ENCODE results near the gene AGBL4.

Gene AGBL4

GRCh38 chr1:48936436-48936835 is 1087.3 kb downstream of the AGBL4 start:
- DNase-seq = no peak

DNA sequence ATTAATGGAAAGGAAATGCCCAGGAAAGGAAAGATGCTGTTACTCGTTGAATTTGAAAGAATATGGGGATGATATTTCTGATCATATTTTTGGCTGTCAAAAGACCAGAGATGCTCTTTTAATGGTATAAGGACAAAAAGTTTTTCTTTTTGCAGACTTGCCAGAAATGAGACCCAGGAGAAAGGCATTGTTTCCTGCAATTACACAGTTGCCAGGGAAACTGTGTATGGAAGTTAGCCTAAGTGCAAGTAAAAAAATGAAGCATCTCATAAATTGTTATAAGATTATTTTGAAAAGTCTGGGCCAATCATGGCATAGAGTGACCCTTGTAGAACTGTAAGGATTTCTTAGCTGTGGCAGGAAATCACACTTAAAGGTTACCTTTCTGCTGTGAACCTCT is 1091.4 kb downstream of the AGBL4 start:
- DNase-seq = no peak

GRCh38 chr1:48931506-48932192 is 1092.1 kb downstream of the AGBL4 start:
- no peak for DNase-seq

DNA sequence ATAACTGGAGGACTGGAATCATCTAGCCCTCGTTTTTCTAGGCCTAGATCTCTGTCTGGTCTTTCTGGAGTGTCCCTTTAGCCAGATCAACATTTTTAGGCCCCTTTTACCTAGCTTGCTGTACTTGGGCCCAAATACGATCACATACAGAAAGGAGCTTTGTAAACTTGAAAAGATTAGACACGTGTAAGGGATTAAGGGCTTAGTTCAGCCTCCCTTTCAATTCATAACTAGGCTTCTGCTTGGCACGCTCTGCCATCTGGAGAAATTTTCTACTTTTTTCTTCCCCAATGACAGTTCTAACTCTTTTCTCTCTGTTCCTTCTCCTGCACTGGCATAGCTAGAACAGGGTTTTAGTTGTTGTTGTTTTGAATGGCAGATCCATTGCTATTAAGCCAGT is 1093.7 kb downstream of the AGBL4 start:
- DNase-seq = no peak

DNA sequence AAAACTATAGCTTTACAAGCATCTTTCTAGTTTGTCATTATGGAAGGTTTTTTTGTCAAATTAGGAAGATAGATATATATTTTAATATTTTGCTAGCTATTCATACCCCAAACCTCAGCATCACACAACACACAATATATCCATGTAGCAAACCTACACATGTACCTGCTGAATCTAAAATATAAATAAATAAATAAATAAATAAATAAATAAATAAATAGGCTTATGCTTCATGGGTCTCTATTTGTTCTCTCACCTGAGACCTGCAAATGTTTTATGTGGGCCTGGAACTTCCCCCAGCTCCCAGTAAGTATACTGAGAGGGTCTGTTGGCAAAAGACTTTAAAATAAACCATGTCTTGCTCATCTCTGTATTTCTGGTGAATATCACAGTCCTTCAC is 1099.7 kb downstream of the AGBL4 start:
- DNase-seq = no peak

DNA sequence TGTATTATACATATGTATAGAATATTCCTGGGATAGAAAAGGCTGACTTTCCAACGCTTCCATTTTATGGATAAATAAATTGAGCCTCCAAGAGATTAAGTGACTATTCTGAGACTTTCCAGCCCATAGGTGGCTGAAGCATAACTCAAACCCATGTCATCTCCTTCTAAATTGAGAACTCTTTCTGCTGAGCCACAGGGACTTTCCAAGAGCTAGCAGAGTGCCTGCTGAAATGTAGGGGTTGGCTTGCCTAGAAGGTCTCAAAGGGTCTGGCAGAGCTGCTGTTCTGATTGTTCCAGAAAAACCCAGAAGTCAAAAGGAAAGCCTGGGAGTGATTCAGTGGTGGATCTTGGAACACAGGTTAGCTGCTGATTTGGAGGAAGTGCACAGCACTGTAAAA is 1100.6 kb downstream of the AGBL4 start:
- DNase-seq = no peak

- no peak for DNase-seq
Observed at GRCh38 chr1:48920851-48921250, 1102.9 kb downstream of the AGBL4 start.

DNA sequence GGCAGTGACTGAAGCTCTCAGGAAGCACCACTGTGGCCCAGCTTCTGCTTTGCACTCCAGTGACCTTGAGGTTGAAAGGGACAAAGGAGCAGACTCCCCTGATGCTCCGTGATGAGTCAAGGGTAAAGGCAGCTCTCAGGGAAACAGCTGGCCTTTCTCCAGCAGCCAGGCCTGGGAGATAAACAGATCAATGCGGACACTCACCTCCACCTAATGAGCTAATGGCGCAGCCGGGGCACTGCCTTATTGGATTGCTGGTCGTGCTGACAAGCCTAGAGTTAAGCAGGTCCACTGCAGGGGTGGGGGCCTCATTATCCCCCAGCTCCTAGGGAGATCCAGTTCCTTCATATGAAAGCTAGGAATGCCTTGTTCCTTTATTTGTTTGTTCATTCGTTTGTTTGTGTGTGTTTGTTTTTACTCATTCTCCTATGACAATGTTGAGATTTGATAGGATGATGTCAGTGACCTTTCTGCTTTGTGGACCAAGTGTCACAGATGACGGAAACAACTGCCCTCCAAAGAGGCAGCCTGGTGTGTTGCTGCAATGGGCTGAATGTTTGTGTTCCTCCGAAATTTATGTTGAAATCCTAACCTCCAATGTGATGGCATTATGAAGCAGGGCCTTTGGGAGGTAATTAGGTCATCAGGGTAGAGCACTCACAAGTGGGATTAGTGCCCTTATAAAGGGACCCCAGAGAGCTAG is 1105.7 kb downstream of the AGBL4 start:
- DNase-seq = peak; percentile 11

- no peak for DNase-seq
Observed at GRCh38 chr1:48917070-48917454, 1106.7 kb downstream of the AGBL4 start.

- peak; percentile 23 for DNase-seq
Observed at GRCh38 chr1:48916130-48917069, 1107.4 kb downstream of the AGBL4 start.

- DNase-seq = no peak
Observed at GRCh38 chr1:48908606-48909005, 1115.1 kb downstream of the AGBL4 start.

DNA sequence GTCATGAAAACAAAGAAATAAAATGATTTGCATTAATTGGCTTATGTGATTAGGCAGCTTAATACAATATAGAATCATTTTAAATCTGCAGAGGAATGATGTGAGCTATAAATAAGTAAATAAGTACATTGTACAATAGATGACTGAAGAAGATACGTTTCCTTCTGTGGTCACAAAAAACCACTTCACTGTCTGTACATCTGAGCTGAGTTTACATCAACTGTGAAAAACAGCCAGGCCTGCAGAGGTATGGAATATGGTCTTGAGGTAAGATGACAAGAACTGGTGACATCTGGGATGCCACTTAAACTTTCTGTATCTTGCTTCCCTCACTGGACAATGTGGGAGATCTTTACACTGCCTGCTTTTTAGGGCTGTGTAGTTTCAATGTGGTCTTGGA is 1117.0 kb downstream of the AGBL4 start:
- DNase-seq = no peak

GRCh38 chr1:48906164-48906563 is 1117.6 kb downstream of the AGBL4 start:
- DNase-seq = no peak

DNA sequence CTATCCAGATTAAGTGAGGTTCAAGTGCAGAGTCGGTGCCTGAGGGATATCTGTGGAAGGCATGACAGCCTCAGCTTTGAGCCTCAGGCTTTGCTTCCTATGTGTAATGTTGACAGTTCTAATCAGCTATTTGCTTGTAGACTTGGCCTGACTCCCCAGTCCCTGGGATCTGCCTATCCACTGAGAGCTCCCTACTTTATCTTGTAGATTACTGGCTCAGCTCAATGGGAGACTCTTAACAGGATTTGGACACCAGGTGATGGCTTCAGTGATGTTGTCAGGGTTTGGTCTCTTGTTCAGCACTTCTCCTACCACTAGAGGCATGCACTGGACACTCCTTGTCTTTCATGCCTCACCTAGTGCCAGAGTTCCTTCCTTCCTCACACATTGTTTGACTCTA is 1120.5 kb downstream of the AGBL4 start:
- DNase-seq = no peak

- DNase-seq = no peak
Observed at GRCh38 chr1:48898894-48899293, 1124.9 kb downstream of the AGBL4 start.

DNA sequence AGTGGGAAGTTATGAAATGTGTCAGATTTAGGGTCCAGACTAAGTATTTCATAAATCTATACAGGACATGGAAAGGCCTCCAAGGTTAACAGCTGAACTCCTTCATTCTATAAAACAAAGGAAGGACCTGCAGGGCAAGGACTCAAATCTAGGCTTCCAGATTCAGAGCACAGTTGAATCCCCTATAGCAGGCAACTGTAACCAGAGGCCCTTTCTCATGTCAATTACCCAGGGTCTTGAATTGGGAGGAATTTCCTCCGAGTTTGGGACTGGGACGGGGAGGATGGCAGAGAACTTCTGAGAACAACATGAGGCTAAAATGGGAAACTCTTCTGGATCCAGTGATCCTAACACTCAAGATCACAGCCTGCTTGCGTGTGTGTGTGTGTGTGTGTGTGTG is 1134.1 kb downstream of the AGBL4 start:
- no peak for DNase-seq

DNA sequence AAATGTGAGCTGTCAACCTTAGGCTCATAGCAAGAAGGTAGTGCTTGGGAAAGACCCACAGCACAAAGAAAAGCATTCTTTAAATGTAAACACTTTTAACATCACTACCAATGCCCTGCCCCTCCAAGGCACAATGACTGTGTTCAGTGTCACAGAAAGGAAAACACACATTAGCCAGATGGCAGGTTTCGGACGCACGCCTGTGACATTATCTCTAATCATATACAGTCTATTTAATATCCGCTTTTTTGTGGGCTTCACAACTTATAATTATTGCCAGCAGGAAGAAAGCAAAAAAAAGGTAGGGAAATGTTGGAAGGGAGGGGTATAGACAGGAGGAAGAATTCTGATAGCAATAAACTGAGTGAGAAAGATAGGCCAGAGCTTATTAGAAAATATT is 1134.7 kb downstream of the AGBL4 start:
- DNase-seq = no peak

DNA sequence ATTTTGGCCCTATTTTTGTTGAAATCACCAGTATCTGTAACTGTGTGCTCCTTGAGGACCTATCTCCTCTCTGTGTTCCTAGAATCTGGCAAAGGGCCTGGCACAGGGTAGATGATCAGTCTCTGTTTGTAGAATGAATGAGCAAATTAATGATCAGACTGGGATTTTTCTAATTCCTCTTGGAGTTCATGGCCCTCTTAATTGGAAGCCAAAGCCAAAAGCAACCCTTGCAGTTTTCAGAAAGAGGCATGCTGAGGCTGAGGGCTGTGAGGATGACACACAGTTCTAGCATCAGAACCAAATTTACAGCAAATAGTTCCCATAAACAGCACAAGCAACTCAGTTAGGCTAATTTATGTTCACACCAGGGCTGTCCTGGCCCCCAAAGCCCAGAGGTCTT is 1136.0 kb downstream of the AGBL4 start:
- DNase-seq = no peak

DNA sequence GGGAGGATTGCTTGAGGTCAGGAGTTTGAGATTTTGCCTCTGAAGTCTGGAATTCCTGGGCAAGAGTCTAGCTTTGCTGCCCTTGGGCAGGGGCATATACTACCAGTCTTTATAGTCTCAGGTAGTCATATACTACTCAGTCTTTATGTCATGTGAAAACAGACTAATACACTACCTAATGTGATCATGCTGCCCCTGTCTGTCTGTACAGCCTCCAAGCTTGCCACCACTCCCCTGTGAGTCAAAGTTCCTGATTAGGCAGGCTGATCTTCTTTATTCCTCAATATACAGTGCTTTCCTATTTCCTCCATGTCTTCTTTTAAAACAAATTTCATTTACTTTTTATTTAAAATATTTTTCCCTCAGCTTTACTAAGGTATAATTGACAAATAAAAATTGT is 1141.7 kb downstream of the AGBL4 start:
- DNase-seq = no peak

GRCh38 chr1:48878191-48878940 is 1145.4 kb downstream of the AGBL4 start:
- DNase-seq = no peak

- no peak for DNase-seq
Observed at GRCh38 chr1:48876330-48876785, 1147.4 kb downstream of the AGBL4 start.

GRCh38 chr1:48875552-48876329 is 1148.0 kb downstream of the AGBL4 start:
- no peak for DNase-seq
